NCI-H1105 (cell line): ENCODE data around the gene CKAP4.

Experiments
- DNase-seq: peaks from one replicate; lab custom pipeline; 2025; lab: John Stamatoyannopoulos, UW

CKAP4 gene

DNA sequence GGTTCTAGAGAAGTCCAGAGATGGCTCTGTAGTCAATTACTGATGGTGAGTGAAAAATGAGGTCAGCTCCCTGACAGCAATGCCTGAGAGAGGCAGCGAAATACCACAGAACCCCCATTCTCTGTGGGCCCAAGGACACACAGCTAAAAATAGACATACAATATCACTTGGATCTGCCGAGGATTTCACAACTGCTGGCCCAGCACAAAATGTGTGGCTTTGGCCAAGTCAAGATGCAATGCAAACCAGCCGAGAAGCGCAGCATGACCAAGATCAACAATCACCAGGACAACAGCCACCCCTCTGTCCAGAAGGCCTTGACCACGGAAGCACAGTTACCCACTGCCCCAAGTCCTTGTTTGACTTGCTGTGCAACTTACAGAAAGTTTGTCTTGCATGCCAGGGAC, 52.2 kb downstream of the CKAP4 start:
- DNase-seq: no peak

DNA sequence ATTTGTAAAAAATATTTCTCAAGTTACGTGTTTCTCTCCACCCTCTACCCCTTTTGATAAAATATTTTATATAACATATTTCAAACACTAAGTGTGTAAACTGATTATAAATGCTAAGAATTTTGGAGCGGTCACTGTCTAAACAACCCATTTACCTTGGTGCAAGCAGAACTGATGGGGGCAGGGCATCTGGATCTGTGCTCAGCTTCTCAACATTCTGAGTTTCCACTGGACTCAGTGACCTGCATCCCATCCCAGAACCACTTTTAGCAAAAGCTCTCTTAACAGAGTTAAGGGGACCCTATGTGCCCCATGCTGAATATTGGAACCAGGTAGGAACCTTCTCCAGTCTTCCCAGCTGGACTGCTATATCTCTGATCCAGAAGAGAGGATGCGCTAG, 53.5 kb downstream of the CKAP4 start:
- no peak for DNase-seq

DNA sequence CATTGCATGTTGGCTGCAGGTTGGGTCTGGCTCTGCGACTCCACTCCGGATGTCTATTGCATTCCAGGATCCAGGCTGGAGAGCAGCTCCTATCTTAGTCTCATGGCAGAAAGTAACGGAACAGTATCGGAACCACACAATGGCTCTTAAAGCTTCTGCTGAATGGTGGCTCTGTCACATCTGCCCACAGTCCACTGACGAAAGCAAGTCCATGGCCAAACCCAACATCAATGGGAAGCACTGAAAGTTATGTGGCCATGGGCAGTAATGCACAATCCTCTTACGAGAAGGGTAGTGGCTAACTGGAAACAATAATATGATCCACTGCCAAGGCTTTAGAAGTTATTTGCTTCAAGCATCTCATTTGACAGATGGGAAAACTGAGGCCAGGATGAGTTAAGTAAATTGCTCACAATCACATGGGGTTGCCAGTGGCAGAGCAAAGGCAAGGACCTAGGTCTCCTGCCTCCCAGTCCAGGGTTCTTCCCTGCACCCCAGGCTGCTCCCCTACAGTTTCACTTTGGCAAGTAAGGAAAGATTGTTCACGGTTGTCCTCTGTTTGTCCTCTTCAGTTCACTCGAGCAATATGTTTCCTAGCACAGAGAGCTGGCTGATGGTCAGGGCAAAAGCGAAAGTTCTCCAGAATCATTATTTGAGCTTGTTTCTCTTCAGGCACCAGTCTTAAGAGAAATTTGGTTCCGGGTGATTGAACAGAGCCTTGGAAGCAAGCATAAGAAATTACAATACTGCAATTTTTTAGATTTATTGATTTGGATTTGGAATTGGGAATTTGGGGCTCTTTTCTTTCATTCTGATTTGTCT, 54.2 kb downstream of the CKAP4 start:
- DNase-seq: no peak

DNA sequence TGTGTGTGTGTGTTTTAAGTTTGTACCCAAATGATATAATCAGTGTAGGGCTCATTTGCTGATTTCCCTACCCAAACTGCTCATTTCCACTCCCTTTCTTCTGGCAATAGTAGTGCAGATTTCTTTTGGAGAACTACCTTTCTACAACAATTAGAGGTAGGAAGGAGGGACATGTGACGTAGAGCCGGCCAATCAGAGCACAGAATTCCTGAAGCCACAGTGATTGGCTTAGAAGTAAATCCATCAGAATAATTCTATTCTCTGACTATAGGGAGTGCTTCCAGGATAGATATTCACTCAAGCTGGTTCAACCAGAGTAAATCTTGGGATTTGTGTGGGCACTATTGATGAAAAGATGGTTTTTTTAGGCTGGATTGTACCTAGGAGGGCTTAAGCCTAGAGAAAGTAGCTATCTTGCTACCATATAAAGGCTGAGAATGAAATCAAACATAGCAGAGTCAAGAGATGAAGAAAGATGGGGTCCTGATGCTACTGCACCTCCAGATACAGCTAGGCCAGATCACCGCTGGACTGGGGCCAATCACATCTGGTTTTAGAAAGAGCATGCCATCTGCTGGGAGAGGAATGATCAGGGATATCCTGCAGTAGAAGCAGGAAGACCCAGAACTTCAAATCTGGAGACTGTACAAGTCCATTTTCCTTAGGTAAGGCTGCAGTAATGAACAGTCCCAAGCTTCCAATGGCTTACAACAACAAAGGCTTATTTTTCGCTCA, 55.0 kb downstream of the CKAP4 start:
- no peak for DNase-seq

DNA sequence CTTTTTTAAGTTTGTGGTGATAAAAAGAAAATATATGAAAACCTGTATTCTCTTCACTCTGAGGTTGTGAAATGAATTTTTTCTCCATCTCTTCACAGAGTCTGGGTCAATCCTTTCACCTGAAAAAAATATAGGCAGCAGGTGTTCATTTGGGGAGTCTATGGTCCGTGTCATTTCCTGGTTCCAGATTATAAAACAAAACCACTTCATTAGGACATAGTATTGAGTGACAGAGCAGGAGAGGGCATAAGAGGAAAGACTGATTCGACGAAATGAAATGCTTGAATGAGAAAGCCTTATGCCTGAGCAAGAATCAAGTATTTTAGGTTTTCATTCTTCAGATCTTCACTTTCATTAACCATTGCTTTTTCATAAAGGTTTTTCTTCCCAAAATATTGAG, 57.2 kb downstream of the CKAP4 start:
- no peak for DNase-seq

DNA sequence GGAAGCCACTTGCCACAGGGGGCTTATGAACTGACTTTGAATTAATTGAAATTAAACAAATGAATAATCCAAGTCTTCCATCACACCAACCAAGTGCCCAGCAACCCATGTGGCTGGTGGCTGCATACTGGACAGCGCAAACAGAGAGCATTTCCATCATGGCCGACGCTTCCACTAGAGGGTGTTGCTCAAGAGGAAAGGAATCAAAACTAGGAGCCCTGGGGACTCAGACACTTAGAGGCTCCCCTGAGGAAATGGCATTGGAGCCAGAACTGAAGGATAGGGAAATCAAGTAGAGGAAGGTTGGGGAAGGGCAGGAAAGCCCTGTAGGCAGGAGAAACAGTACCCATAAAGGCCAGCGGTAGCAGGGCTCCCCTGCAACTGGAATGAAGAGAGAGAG, 58.5 kb downstream of the CKAP4 start:
- no peak for DNase-seq

DNA sequence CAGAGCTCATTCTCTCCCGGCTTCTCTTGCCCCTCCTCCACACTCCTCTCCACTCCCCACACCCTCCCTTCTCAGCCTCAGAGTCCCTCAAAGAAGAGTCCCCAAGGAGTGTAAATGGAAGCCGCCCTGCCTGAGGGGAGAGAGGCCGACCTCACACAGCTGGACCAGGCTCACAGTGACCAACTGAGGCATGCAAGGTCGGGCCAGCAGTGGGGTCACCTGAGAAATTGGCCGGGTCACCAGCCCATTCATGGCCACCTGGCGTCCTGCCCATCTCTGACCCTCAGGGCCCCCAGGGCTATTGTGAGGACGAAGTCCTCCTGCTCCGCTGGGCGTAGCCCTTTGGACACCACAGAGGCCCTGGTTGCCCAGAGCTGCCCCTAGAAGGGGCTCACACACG, 59.6 kb downstream of the CKAP4 start:
- DNase-seq: no peak
